Neural cell (in vitro differentiated cells): ENCODE results near the gene PKNOX2. TPM values are rescaled to one million over a fixed set of nuclear protein-coding genes. Genes with fewer than 3 reads are reported as not detected.

ENCODE experiments used
- H2AFZ ChIP-seq: fragments of 200-600, 300-800 bp; sonication (generic), shearing (Covaris generic); 2 replicates; pipeline ENCODE4 v1.6.0; 2014; ENCODE audit warnings: low read depth, mild to moderate bottlenecking, antibody characterized with exemption, low read length, moderate library complexity
- H3F3A ChIP-seq: fragments of 200-600 bp; shearing (Covaris generic); 2 replicates; pipeline ENCODE4 v1.6.1; 2016; ENCODE audit warnings: mild to moderate bottlenecking, moderate library complexity, mixed read lengths, antibody characterized with exemption, low read length; ENCODE audit not compliant: insufficient read depth, poor library complexity, severe bottlenecking
- H3K27ac ChIP-seq: fragments of 200-600, 300-800 bp; sonication (generic), shearing (Covaris generic); 2 replicates; pipeline ENCODE4 v1.5.1; 2014; ENCODE audit warnings: mild to moderate bottlenecking, low read length, moderate library complexity
- H3K27me3 ChIP-seq: fragments of 300-800, 200-600 bp; sonication (generic), shearing (Covaris generic); 2 replicates; pipeline ENCODE4 v1.6.0; 2014; ENCODE audit warnings: mild to moderate bottlenecking, low read depth, low read length, moderate library complexity; ENCODE audit not compliant: insufficient read depth
- H3K36me3 ChIP-seq: fragments of 300-800, 200-600 bp; sonication (generic), shearing (Covaris generic); 2 replicates; pipeline ENCODE4 v1.5.1; 2014; ENCODE audit warnings: mild to moderate bottlenecking, antibody characterized with exemption, low read length, moderate library complexity; ENCODE audit not compliant: insufficient read depth
- H3K4me2 ChIP-seq: fragments of 300-800, 200-600 bp; sonication (generic), shearing (Covaris generic); 2 replicates; pipeline ENCODE4 v1.6.0; 2014; ENCODE audit warnings: mild to moderate bottlenecking, low read length
- H3K4me3 ChIP-seq: fragments of 300-800, 200-600 bp; sonication (generic), shearing (Covaris generic); 2 replicates; pipeline ENCODE4 v1.5.1; 2014; ENCODE audit warnings: mild to moderate bottlenecking, low read length, moderate library complexity
- H3K79me2 ChIP-seq: fragments of 200-600 bp; shearing (Covaris generic); replicated peaks from 2 replicates; pipeline ENCODE4 v1.6.0; 2014; ENCODE audit warnings: mild to moderate bottlenecking, low read length, moderate library complexity; ENCODE audit not compliant: insufficient read depth
- H3K9ac ChIP-seq: fragments of 300-800, 200-600 bp; sonication (generic), shearing (Covaris generic); 2 replicates; pipeline ENCODE4 v1.6.1; 2016; ENCODE audit warnings: mild to moderate bottlenecking, low read length, mixed read lengths
- H3K9me2 ChIP-seq: fragments of 200-600 bp; shearing (Covaris generic); 2 replicates; pipeline ENCODE4 v1.6.1; 2016; ENCODE audit warnings: mild to moderate bottlenecking, low read length, mixed read lengths; ENCODE audit not compliant: insufficient read depth
- H3K9me3 ChIP-seq: fragments of 200-600, 300-800 bp; sonication (generic), shearing (Covaris generic); 2 replicates; pipeline ENCODE4 v1.6.1; 2016; ENCODE audit warnings: mild to moderate bottlenecking, mixed run types, low read length, moderate library complexity, mixed read lengths
- H4K20me1 ChIP-seq: fragments of 200-600 bp; shearing (Covaris generic); 2 replicates; pipeline ENCODE4 v1.6.1; 2016; ENCODE audit warnings: mild to moderate bottlenecking, mixed run types; ENCODE audit not compliant: insufficient read depth
- CTCF ChIP-seq: fragments of 450-650 bp; IDR thresholded peaks from 2 replicates; pipeline ENCODE4 v1.5.1; 2014; ENCODE audit warnings: antibody characterized with exemption, mild to moderate bottlenecking, moderate library complexity; ENCODE audit not compliant: poor library complexity, severe bottlenecking
- EP300 ChIP-seq: fragments of 450-650 bp; conservative IDR thresholded peaks from 2 replicates; pipeline ENCODE4 v1.6.1; 2014; ENCODE audit warnings: antibody characterized with exemption, mild to moderate bottlenecking, moderate library complexity; ENCODE audit not compliant: poor library complexity, severe bottlenecking
- EZH2 ChIP-seq: fragments of 200-600, 300-800 bp; shearing (Covaris generic), sonication (generic); IDR thresholded peaks from 2 replicates; pipeline ENCODE4 v1.6.1; 2014; ENCODE audit warnings: antibody characterized with exemption, low read length, borderline replicate concordance, mild to moderate bottlenecking; ENCODE audit not compliant: insufficient read depth, poor library complexity, severe bottlenecking
- MXI1 ChIP-seq: fragments of 450-650 bp; conservative IDR thresholded peaks from 2 replicates; pipeline ENCODE4 v1.6.1; 2014; ENCODE audit warnings: antibody characterized with exemption, mild to moderate bottlenecking; ENCODE audit not compliant: poor library complexity, severe bottlenecking
- POLR2AphosphoS5 ChIP-seq: IDR thresholded peaks from 2 replicates; pipeline ENCODE4 v1.6.1; 2012
- RAD21 ChIP-seq: fragments of 450-650 bp; conservative IDR thresholded peaks from 2 replicates; pipeline ENCODE4 v1.6.1; 2014; ENCODE audit warnings: antibody characterized with exemption, mild to moderate bottlenecking, moderate library complexity
- REST ChIP-seq: IDR thresholded peaks from 2 replicates; pipeline ENCODE4 v1.6.1; 2012; ENCODE audit warnings: borderline replicate concordance
- SMC3 ChIP-seq: fragments of 450-650 bp; conservative IDR thresholded peaks from 2 replicates; pipeline ENCODE4 v1.6.1; 2014; ENCODE audit warnings: antibody characterized with exemption, mild to moderate bottlenecking, moderate library complexity; ENCODE audit not compliant: poor library complexity
- TAF1 ChIP-seq: IDR thresholded peaks from 2 replicates; pipeline ENCODE4 v1.6.1; 2012; ENCODE audit warnings: low read depth
- polyA plus RNA-seq: library from polyadenylated mRNA; depleted of rRNA; stranded (reverse); fragments of >200 nt; gene quantifications from 2 replicates; pipeline ENCODE4 v1.2.3, GENCODE V29; 2014

Gene PKNOX2
- polyA plus RNA-seq, 1 donor from 2014 or later = 0.99 TPM

- H3K36me3 ChIP-seq = no peaks in the 10 kb centered on the region
- no peak overlapping the region for H3K4me2 ChIP-seq
- no peaks in the 10 kb centered on the region for H3K79me2 ChIP-seq
- no peak overlapping the region for H3K9ac ChIP-seq
- TF ChIP-seq CTCF = no peak
- TF ChIP-seq TAF1 = no peak
- no peak for TF ChIP-seq SMC3
- TF ChIP-seq MXI1 = no peak
- TF ChIP-seq EP300 = no peak
- H3K4me3 ChIP-seq = no peak overlapping the region
- no peaks in the 10 kb centered on the region for H3K27me3 ChIP-seq
- no peaks in the 10 kb centered on the region for H4K20me1 ChIP-seq
- H3K9me2 ChIP-seq = no peaks in the 10 kb centered on the region
- H2AFZ ChIP-seq = no peak overlapping the region
- H3F3A ChIP-seq = no peaks in the 10 kb centered on the region
- H3K9me3 ChIP-seq = no peaks in the 10 kb centered on the region
- no peak overlapping the region for H3K27ac ChIP-seq
Measured at GRCh38 chr11:125304136-125304535, 139.6 kb downstream of the PKNOX2 start.

GRCh38 chr11:125304876-125305275 is 140.3 kb downstream of the PKNOX2 start:
- H3K4me2 ChIP-seq = no peak overlapping the region
- no peak for TF ChIP-seq POLR2AphosphoS5
- TF ChIP-seq REST = no peak
- no peak for TF ChIP-seq MXI1
- no peak for TF ChIP-seq EP300
- no peak for TF ChIP-seq RAD21
- no peak for TF ChIP-seq EZH2
- no peak for TF ChIP-seq SMC3
- no peak for TF ChIP-seq TAF1
- TF ChIP-seq CTCF = no peak
- no peak overlapping the region for H3K27ac ChIP-seq
- no peak overlapping the region for H3K4me3 ChIP-seq
- H3F3A ChIP-seq = no peaks in the 10 kb centered on the region
- no peaks in the 10 kb centered on the region for H3K9me3 ChIP-seq
- H3K27me3 ChIP-seq = no peaks in the 10 kb centered on the region
- no peaks in the 10 kb centered on the region for H3K79me2 ChIP-seq
- no peaks in the 10 kb centered on the region for H3K36me3 ChIP-seq
- no peaks in the 10 kb centered on the region for H4K20me1 ChIP-seq
- H3K9me2 ChIP-seq = no peaks in the 10 kb centered on the region
- no peak overlapping the region for H3K9ac ChIP-seq
- H2AFZ ChIP-seq = no peak overlapping the region
